K562 (cell line): Measurements from ENCODE around the gene XRCC3. TPM values are rescaled to one million over a fixed set of nuclear protein-coding genes. Genes with fewer than 3 reads are reported as not detected.

Source experiments
- ATAC-seq: fragments of 200-7000 bp; cut with Tn5 transposase; 3 replicates; pipeline ENCODE4 v1.9.1; 2020; ENCODE audit warnings: moderate library complexity
- BruUV-seq: library from RNA; stranded (reverse); fragments of 400-500 nt; replicated peaks from 2 replicates; lab custom pipeline; 2021; lab: Mats Ljungman, UMichigan
- CTCF ChIA-PET: fragments of 300-600 bp; formaldehyde crosslinking; extraction: SDS; loops from one replicate; lab custom pipeline; 2021; ENCODE audit warnings: low intra/inter-chr PET ratio; lab: Yijun Ruan, JAX
- POLR2A ChIA-PET: fragments of 300-600, 350-650 bp; sonication (Branson Sonifier 250); formaldehyde crosslinking; extraction: SDS; loops from one replicate; lab custom pipeline; 2021; ENCODE audit warnings: antibody characterized with exemption, inconsistent platforms; lab: Yijun Ruan, JAX
- DNase-seq, 4 experiments: peaks; one replicate each; pipeline versions ENCODE4 v3.0.0 to v3.0.0-alpha.2; 2011 to 2018; ENCODE audit warnings: low spot score in 3 of 4, mixed read lengths in 3 of 4; ENCODE audit errors: extremely low read depth in 1 of 4
- FAIRE-seq: peaks from 2 replicates; lab custom pipeline; 2011; peaks lifted over from hg19 to GRCh38; lab: Jason Lieb, UNC
- H2AFZ ChIP-seq: 2 replicates; pipeline ENCODE4 v1.6.0; 2011; ENCODE audit warnings: low read depth, low read length, control low read depth, inconsistent platforms
- H3K27ac ChIP-seq: fragments of 200-600 bp; 3 replicates; pipeline ENCODE4 v1.8.0; 2011; ENCODE audit warnings: low read depth, mild to moderate bottlenecking, control low read depth, inconsistent platforms, low read length, moderate library complexity, mixed read lengths; ENCODE audit errors: extremely low read depth
- H3K27me3 ChIP-seq, 2 experiments: fragments of 300-600 bp in 1 of 2; 2 replicates in 1 of 2; 3 replicates in 1 of 2; pipeline versions ENCODE4 v1.6.0 to v1.8.0; 2011; ENCODE audit warnings: inconsistent platforms in 2 of 2, low read length in 2 of 2, mild to moderate bottlenecking in 1 of 2, mixed read lengths in 1 of 2, moderate library complexity in 1 of 2; ENCODE audit not compliant: control insufficient read depth in 2 of 2, insufficient read depth in 2 of 2
- H3K36me3 ChIP-seq: fragments of 300-600 bp; 3 replicates; pipeline ENCODE4 v1.8.0; 2011; ENCODE audit warnings: mild to moderate bottlenecking, low read length, inconsistent platforms; ENCODE audit not compliant: control insufficient read depth, insufficient read depth
- H3K4me1 ChIP-seq, 2 experiments: fragments of 200-600 bp in 1 of 2; replicated peaks in 1 of 2; 2 replicates in 1 of 2; 3 replicates in 1 of 2; pipeline versions ENCODE4 v1.5.1 to v1.8.0; 2011; ENCODE audit warnings: inconsistent platforms in 2 of 2, low read length in 2 of 2, mild to moderate bottlenecking in 1 of 2, mixed read lengths in 1 of 2, moderate library complexity in 1 of 2; ENCODE audit not compliant: control insufficient read depth in 2 of 2, insufficient read depth in 2 of 2
- H3K4me2 ChIP-seq: 2 replicates; pipeline ENCODE4 v1.6.1; 2011; ENCODE audit warnings: low read length, control low read depth, inconsistent platforms, mixed read lengths; ENCODE audit not compliant: insufficient read depth
- H3K4me3 ChIP-seq: fragments of 200-600 bp; sonication (generic), shearing (Covaris generic); 2 replicates; pipeline ENCODE4 v1.5.1; 2016; ENCODE audit warnings: control low read depth, inconsistent platforms
- H3K79me2 ChIP-seq: fragments of 200-600 bp; 3 replicates; pipeline ENCODE4 v1.8.0; 2011; ENCODE audit warnings: low read length, inconsistent platforms; ENCODE audit not compliant: control insufficient read depth, insufficient read depth
- H3K9ac ChIP-seq, 2 experiments: 2 replicates each; pipeline versions ENCODE4 v1.6.0 to v1.6.1; 2011; ENCODE audit warnings: low read depth in 2 of 2, low read length in 2 of 2, control low read depth in 1 of 2, inconsistent platforms in 1 of 2, mild to moderate bottlenecking in 1 of 2, mixed read lengths in 1 of 2; ENCODE audit not compliant: insufficient read depth in 1 of 2
- H3K9me1 ChIP-seq: one replicate; pipeline ENCODE4 v1.6.0; 2011; ENCODE audit warnings: inconsistent platforms, mild to moderate bottlenecking, low read length, moderate library complexity; ENCODE audit not compliant: control insufficient read depth, insufficient read depth
- H3K9me3 ChIP-seq: replicated peaks from 2 replicates; pipeline ENCODE4 v1.5.1; 2011; ENCODE audit warnings: low read depth, low read length, inconsistent platforms; ENCODE audit not compliant: control insufficient read depth, insufficient read depth
- H4K20me1 ChIP-seq: replicated peaks from 2 replicates; pipeline ENCODE4 v1.6.1; 2011; ENCODE audit warnings: low read length, inconsistent platforms, mixed read lengths; ENCODE audit not compliant: control insufficient read depth, insufficient read depth
- CBFB ChIP-seq: sonication (generic); formaldehyde crosslinking; IDR thresholded peaks from 2 replicates; pipeline ENCODE4 v1.4.0; 2020; ENCODE audit warnings: mild to moderate bottlenecking, missing genetic modification reagents
- EZH2 ChIP-seq: IDR thresholded peaks from 2 replicates; pipeline ENCODE4 v1.6.1; 2012; ENCODE audit warnings: low read depth, mild to moderate bottlenecking, inconsistent platforms, low read length, borderline replicate concordance
- HNRNPK ChIP-seq: fragments of 200-400 bp; formaldehyde crosslinking; IDR thresholded peaks from one replicate; pipeline ENCODE4 v1.6.1; 2018; ENCODE audit warnings: mild to moderate bottlenecking, low read depth, low read length; ENCODE audit not compliant: poor library complexity, severe bottlenecking
- NFE2L1 ChIP-seq: fragments of 450-650 bp; IDR thresholded peaks from 2 replicates; pipeline ENCODE4 v1.6.1; 2016; ENCODE audit warnings: missing genetic modification characterization, low read depth, mild to moderate bottlenecking, missing compliant biosample characterization, moderate library complexity, borderline replicate concordance
- NR2C1 ChIP-seq, 2 experiments: fragments of 450-650 bp; IDR thresholded peaks; 2 replicates each; pipeline ENCODE4 v1.6.1; 2017; ENCODE audit warnings: mild to moderate bottlenecking in 2 of 2, antibody characterized with exemption in 1 of 2, inconsistent platforms in 1 of 2, missing compliant biosample characterization in 1 of 2, missing genetic modification characterization in 1 of 2
- POLR3G ChIP-seq: IDR thresholded peaks from 2 replicates; pipeline ENCODE4 v1.6.1; 2011; ENCODE audit not compliant: insufficient read length, insufficient replicate concordance; ENCODE audit errors: extremely low read depth
- SMAD1 ChIP-seq: fragments of 150-350 bp; IDR thresholded peaks from 2 replicates; pipeline ENCODE4 v1.6.1; 2014; ENCODE audit warnings: low read length, low read depth; ENCODE audit not compliant: partially characterized antibody
- SNRNP70 ChIP-seq: fragments of 200-400 bp; formaldehyde crosslinking; optimal IDR thresholded peaks from 2 replicates; pipeline ENCODE3; 2017; ENCODE audit warnings: low read depth, low read length
- SRSF1 ChIP-seq: fragments of 200-400 bp; formaldehyde crosslinking; IDR thresholded peaks from 2 replicates; pipeline ENCODE4 v1.6.1; 2017; ENCODE audit warnings: mild to moderate bottlenecking, low read depth, low read length, moderate library complexity
- ZNF146 ChIP-seq: IDR thresholded peaks from one replicate; pipeline ENCODE4 v1.6.1; 2018; ENCODE audit warnings: missing compliant biosample characterization; ENCODE audit not compliant: unreplicated experiment
- ZSCAN29 ChIP-seq: fragments of 450-650 bp; IDR thresholded peaks from 2 replicates; pipeline ENCODE4 v1.6.1; 2017
- WGBS: fragments of 100-300 bp; shearing (Covaris generic); methylation state at CpG from one replicate; pipeline ENCODE4 v1.1.6; 2016; ENCODE audit warnings: low coverage, mixed read lengths; ENCODE audit not compliant: insufficient coverage; ENCODE audit errors: missing lambda C conversion rate; 5-methylcytosine and 5-hydroxymethylcytosine counted together
- in situ Hi-C: fragments of 300-500 bp; cut with MboI; formaldehyde crosslinking; loops from 4 replicates; pipeline ENCODE4 v1.15.0; 2018; ENCODE audit warnings: inconsistent platforms, mixed read lengths
- intact Hi-C: fragments of 100-400 bp; cut with micrococcal nuclease; formaldehyde crosslinking; loops from 2 replicates; pipeline ENCODE4 v1.14.2; 2022
- polyA plus RNA-seq, 8 experiments: library from polyadenylated mRNA; depleted of rRNA in 4 of 8; stranded (reverse) in 5 of 8; unstranded in 3 of 8; fragments of >200 nt; fragmentation: Nextera tagmentation in 2 of 8; fragmentation: Illumina TruSeq in 1 of 8; extraction: Ambion mirVana in 2 of 8; extraction: Trizol in 1 of 8; gene quantifications; 2 replicates each; pipeline versions ENCODE4 v1.2.1 to v1.2.3, GENCODE V29; 2011 to 2014; ENCODE audit warnings: inconsistent platforms in 1 of 8, missing spikeins in 1 of 8
- total RNA-seq, 7 experiments: library from RNA; depleted of rRNA in 6 of 7; stranded (reverse); fragments of >200 nt in 6 of 7; fragmentation: Illumina TruSeq in 2 of 7; extraction: Trizol in 2 of 7; gene quantifications; 2 replicates each; pipeline versions ENCODE4 v1.2.1 to v1.2.3, GENCODE V29; 2011 to 2021; ENCODE audit warnings: low replicate concordance in 1 of 7
- TF ChIP-seq, protein P1 (sequence below), 3 experiments: fragments of 200-800 bp in 1 of 3; fragments of 250-450 bp in 1 of 3; fragments of 450-650 bp in 1 of 3; sonication (Bioruptor Pico) in 1 of 3; sonication (Bioruptor generic) in 1 of 3; formaldehyde crosslinking in 1 of 3; IDR thresholded peaks; 2 replicates each; pipeline versions ENCODE4 v1.6.1 to v1.8.0; 2016 to 2022; ENCODE audit warnings: mild to moderate bottlenecking in 2 of 3, missing genetic modification characterization in 2 of 3, missing compliant biosample characterization in 1 of 3, moderate library complexity in 1 of 3
- TF ChIP-seq, protein P2 (sequence below), 2 experiments: fragments of 450-650 bp in 1 of 2; sonication (generic) in 1 of 2; formaldehyde crosslinking in 1 of 2; IDR thresholded peaks in 1 of 2; conservative IDR thresholded peaks in 1 of 2; 2 replicates each; pipeline versions ENCODE4 v1.6.1 to v1.8.1; 2016 to 2023; ENCODE audit warnings: mild to moderate bottlenecking in 2 of 2, moderate library complexity in 2 of 2, inconsistent platforms in 1 of 2, missing genetic modification reagents in 1 of 2
- TF ChIP-seq, protein P3 (sequence below): fragments of 250-450 bp; sonication (Bioruptor Pico); IDR thresholded peaks from 2 replicates; pipeline ENCODE4 v1.8.0; 2021; ENCODE audit warnings: borderline replicate concordance, mild to moderate bottlenecking, moderate library complexity; ENCODE audit not compliant: poor library complexity, severe bottlenecking
- TF ChIP-seq, protein P4 (sequence below), 2 experiments: fragments of 450-650 bp in 1 of 2; sonication (generic) in 1 of 2; formaldehyde crosslinking; conservative IDR thresholded peaks; 2 replicates each; pipeline versions ENCODE4 v1.4.0 to v1.8.1; 2020 to 2022; ENCODE audit warnings: mild to moderate bottlenecking in 1 of 2, missing genetic modification reagents in 1 of 2

The XRCC3 gene
- total and polyA plus RNA-seq, 9 of the 15 experiments (the other 6 are each of a cell fraction or from before 2014, with no cell fraction given), result 0.34 to 59.3 (median 30.3) TPM

DNA sequence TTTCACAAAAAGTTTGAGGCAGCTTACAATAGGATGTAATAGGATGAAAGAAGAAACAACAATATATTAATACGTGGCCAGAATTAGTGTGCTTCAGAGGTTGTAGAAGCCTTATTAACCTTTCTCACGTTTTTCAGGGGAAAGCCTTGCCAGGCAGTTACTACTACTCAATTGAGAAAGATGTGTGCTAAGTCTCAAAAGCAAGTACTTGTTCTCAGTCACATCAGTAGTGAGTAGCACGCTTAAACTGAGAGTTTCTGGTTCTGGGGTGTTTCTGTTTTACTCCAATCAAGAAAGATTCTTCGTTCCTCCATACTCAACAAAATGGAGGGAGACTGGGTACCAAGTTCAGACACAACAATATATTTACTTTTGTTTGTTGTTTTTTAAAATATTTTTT is 47.6 kb downstream of the XRCC3 start:
- ChIA-PET POLR2A (no interaction called here), CTCF (no interaction called here)
- no peak overlapping the region for H3K9ac ChIP-seq
- no peak overlapping the region for H3K4me3 ChIP-seq
- WGBS, result 78% methylated on average over 3 of the region's 4 CpGs
- H3K4me2 ChIP-seq, result no peak overlapping the region
- no peaks in the 10 kb centered on the region for H3K9me3 ChIP-seq
- in situ Hi-C loops (no loop called here), intact Hi-C loops (no loop called here)
- no peaks in the 10 kb centered on the region for H3K9me1 ChIP-seq
- FAIRE-seq, result no peak
- no peaks in the 10 kb centered on the region for H3K4me1 ChIP-seq
- H4K20me1 ChIP-seq, result no peaks in the 10 kb centered on the region
- H3K36me3 ChIP-seq, result peaks cover 66% of the 10 kb centered on the region; the same call in 2 of the 3 replicates
- H3K79me2 ChIP-seq, result no peaks in the 10 kb centered on the region
- no peak for ATAC-seq
- no peak for DNase-seq
- H2AFZ ChIP-seq, result no peak overlapping the region
- BruUV-seq, result no TSS peak
- no peak overlapping the region for H3K27ac ChIP-seq
- no peaks in the 10 kb centered on the region for H3K27me3 ChIP-seq
- TF ChIP-seq CBFB (CRISPR knock-in tag) (no peak), NR2C1 (IDR thresholded peaks at IDR 0.05) (no peak), NR2C1 (tag; IDR thresholded peaks at IDR 0.05) (no peak), EZH2 (no peak), POLR3G (no peak), SNRNP70 (no peak), ZSCAN29 (no peak), HNRNPK (no peak), ZNF146 (CRISPR knock-in tag) (no peak), NFE2L1 (tag) (no peak), SMAD1 (no peak), SRSF1 (no peak)
- TF ChIP-seq, protein P1, sequence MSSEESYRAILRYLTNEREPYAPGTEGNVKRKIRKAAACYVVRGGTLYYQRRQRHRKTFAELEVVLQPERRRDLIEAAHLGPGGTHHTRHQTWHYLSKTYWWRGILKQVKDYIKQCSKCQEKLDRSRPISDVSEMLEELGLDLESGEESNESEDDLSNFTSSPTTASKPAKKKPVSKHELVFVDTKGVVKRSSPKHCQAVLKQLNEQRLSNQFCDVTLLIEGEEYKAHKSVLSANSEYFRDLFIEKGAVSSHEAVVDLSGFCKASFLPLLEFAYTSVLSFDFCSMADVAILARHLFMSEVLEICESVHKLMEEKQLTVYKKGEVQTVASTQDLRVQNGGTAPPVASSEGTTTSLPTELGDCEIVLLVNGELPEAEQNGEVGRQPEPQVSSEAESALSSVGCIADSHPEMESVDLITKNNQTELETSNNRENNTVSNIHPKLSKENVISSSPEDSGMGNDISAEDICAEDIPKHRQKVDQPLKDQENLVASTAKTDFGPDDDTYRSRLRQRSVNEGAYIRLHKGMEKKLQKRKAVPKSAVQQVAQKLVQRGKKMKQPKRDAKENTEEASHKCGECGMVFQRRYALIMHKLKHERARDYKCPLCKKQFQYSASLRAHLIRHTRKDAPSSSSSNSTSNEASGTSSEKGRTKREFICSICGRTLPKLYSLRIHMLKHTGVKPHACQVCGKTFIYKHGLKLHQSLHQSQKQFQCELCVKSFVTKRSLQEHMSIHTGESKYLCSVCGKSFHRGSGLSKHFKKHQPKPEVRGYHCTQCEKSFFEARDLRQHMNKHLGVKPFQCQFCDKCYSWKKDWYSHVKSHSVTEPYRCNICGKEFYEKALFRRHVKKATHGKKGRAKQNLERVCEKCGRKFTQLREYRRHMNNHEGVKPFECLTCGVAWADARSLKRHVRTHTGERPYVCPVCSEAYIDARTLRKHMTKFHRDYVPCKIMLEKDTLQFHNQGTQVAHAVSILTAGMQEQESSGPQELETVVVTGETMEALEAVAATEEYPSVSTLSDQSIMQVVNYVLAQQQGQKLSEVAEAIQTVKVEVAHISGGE (CRISPR knock-in tag; IDR thresholded peaks at IDR 0.05), result no peak
- TF ChIP-seq, protein P2, sequence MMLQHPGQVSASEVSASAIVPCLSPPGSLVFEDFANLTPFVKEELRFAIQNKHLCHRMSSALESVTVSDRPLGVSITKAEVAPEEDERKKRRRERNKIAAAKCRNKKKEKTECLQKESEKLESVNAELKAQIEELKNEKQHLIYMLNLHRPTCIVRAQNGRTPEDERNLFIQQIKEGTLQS (IDR thresholded peaks at IDR 0.05), result no peak
- TF ChIP-seq, protein P2 (CRISPR knock-in tag; conservative IDR thresholded peaks at IDR 0.05), result no peak
- TF ChIP-seq, protein P3, sequence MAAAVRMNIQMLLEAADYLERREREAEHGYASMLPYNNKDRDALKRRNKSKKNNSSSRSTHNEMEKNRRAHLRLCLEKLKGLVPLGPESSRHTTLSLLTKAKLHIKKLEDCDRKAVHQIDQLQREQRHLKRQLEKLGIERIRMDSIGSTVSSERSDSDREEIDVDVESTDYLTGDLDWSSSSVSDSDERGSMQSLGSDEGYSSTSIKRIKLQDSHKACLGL (CRISPR knock-in tag), result no peak
- TF ChIP-seq, protein P4, sequence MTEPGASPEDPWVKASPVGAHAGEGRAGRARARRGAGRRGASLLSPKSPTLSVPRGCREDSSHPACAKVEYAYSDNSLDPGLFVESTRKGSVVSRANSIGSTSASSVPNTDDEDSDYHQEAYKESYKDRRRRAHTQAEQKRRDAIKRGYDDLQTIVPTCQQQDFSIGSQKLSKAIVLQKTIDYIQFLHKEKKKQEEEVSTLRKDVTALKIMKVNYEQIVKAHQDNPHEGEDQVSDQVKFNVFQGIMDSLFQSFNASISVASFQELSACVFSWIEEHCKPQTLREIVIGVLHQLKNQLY (CRISPR knock-in tag; conservative IDR thresholded peaks at IDR 0.05), result no peak
